Measurements from ENCODE around the gene NUAK2.

NUAK2 gene

GRCh38 chr1:205337481-205337880 is 15.9 kb upstream of the NUAK2 start:
- Histone ChIP-seq H3K4me1 (ENCODE audit: control insufficient read depth, insufficient read depth, low read length) (0 out of 2 replicates have a peak, but pooled peaks cover 2% of the 10 kb centered on the region), H3K4me3 (ENCODE audit: low read depth, low read length) (no peak overlapping the region), H3K27ac (ENCODE audit: extremely low read depth, low read depth, low read length) (no peak overlapping the region), H3K36me3 (ENCODE audit: control insufficient read depth in 2 of 2, insufficient read depth in 1 of 2, low read length in 2 of 2) (no peaks in the 10 kb centered on the region), H3K9me3 (ENCODE audit: control insufficient read depth, insufficient read depth, low read depth, low read length) (no peaks in the 10 kb centered on the region)
- POLR2A ChIA-PET = no interaction called here
- CTCF ChIA-PET = interaction anchor here (0.7 to 17.5 kb wide), 14 partner anchors 8 to 1037 kb away, joined by 3 to 669 read pairs (median 17); no protein-coding TSS in a partner anchor
- TF ChIP-seq ZNF610 (tag by site-specific recombination; IDR thresholded peaks at IDR 0.05; ENCODE audit: borderline replicate concordance) (no peak), EGR2 (tag by site-specific recombination; IDR thresholded peaks at IDR 0.05; ENCODE audit: low read depth) (0 out of 2 replicates have a peak, but pooled peaks have one; percentile 7), MYNN (tag by site-specific recombination; IDR thresholded peaks at IDR 0.05; ENCODE audit: borderline replicate concordance) (0 out of 2 replicates have a peak, but pooled peaks have one; percentile 39)

GRCh38 chr1:205335692-205336091 is 14.1 kb upstream of the NUAK2 start:
- POLR2A ChIA-PET = no interaction called here
- Histone ChIP-seq H3K4me3 (ENCODE audit: low read depth, low read length) (no peak overlapping the region), H3K4me1 (ENCODE audit: control insufficient read depth, insufficient read depth, low read length) (0 out of 2 replicates have a peak, but pooled peaks cover 2% of the 10 kb centered on the region), H3K27ac (ENCODE audit: extremely low read depth, low read depth, low read length) (no peak overlapping the region), H3K36me3 (ENCODE audit: control insufficient read depth in 2 of 2, insufficient read depth in 1 of 2, low read length in 2 of 2) (no peaks in the 10 kb centered on the region), H3K9me3 (ENCODE audit: control insufficient read depth, insufficient read depth, low read depth, low read length) (no peaks in the 10 kb centered on the region)
- CTCF ChIA-PET = interaction anchor here (0.5 to 17.5 kb wide), 56 partner anchors 8 to 1657 kb away, joined by 3 to 669 read pairs (median 5); partner anchors contain the start of genes KLHDC8A, LEMD1 and NUAK2
- TF ChIP-seq ZBTB48 (tag by site-specific recombination; IDR thresholded peaks at IDR 0.05) = peak; percentile 70; the same call in 1 of the 2 replicates
- peak; percentile 48; the same call in 1 of the 2 replicates for TF ChIP-seq ZEB2 (tag by site-specific recombination; IDR thresholded peaks at IDR 0.05)
- peak; percentile 42; the same call in 1 of the 2 replicates for TF ChIP-seq ZNF692 (tag by site-specific recombination; IDR thresholded peaks at IDR 0.05)
- no peak for TF ChIP-seq ZNF488 (tag by site-specific recombination; IDR thresholded peaks at IDR 0.05)
- TF ChIP-seq ZNF514 (tag by site-specific recombination; IDR thresholded peaks at IDR 0.05) = no peak
- TF ChIP-seq ZNF324 (tag by site-specific recombination; IDR thresholded peaks at IDR 0.05) = no peak
- TF ChIP-seq TCF7L2 (IDR thresholded peaks at IDR 0.05; ENCODE audit: borderline replicate concordance, low read depth, low read length) = no peak
- no peak for TF ChIP-seq ZNF248 (tag by site-specific recombination; IDR thresholded peaks at IDR 0.05)
- no peak for TF ChIP-seq ZNF704 (tag by site-specific recombination; IDR thresholded peaks at IDR 0.05)
- TF ChIP-seq KLF17 (tag by site-specific recombination; IDR thresholded peaks at IDR 0.05) = 0 out of 2 replicates have a peak, but pooled peaks have one; percentile 24
- TF ChIP-seq ZFP69B (tag by site-specific recombination; IDR thresholded peaks at IDR 0.05) = 0 out of 2 replicates have a peak, but pooled peaks have one; percentile 28
- peak; percentile 74 for TF ChIP-seq ZIC2 (tag by site-specific recombination; IDR thresholded peaks at IDR 0.05)
- TF ChIP-seq ZNF639 (tag by site-specific recombination; IDR thresholded peaks at IDR 0.05) = 0 out of 2 replicates have a peak, but pooled peaks have one; percentile 17
- peak; percentile 34; the same call in 1 of the 2 replicates for TF ChIP-seq PRDM1 (tag by site-specific recombination; IDR thresholded peaks at IDR 0.05)
- peak; percentile 94 for TF ChIP-seq ZBTB17 (tag by site-specific recombination; IDR thresholded peaks at IDR 0.05)
- peak; percentile 30; the same call in 1 of the 2 replicates for TF ChIP-seq PATZ1 (tag by site-specific recombination; IDR thresholded peaks at IDR 0.05)
- TF ChIP-seq ZBTB26 (tag by site-specific recombination; optimal IDR thresholded peaks at IDR 0.05) = peak; percentile 16
- TF ChIP-seq SCRT1 (tag by site-specific recombination; IDR thresholded peaks at IDR 0.05; ENCODE audit: borderline replicate concordance) = 0 out of 2 replicates have a peak, but pooled peaks have one; percentile 16
- no peak for TF ChIP-seq ZNF280C (tag by site-specific recombination; IDR thresholded peaks at IDR 0.05)
